SU-DHL-6 (cell line): ENCODE measurements around the gene CEP72.
"Not testable (repeated sequence)": the region's sequence is repeated elsewhere in the genome, so short reads cannot be mapped to it uniquely, and the experiment has no call there.

Experiments used
- H2AFZ ChIP-seq: fragments of 200-600 bp; sonication (generic); 2 replicates; pipeline ENCODE4 v1.6.1; 2014; ENCODE audit warnings: low read depth, mild to moderate bottlenecking, moderate library complexity, mixed read lengths, antibody characterized with exemption, low read length; ENCODE audit not compliant: severe bottlenecking
- H3F3A ChIP-seq: fragments of 200-600 bp; shearing (Covaris generic); 2 replicates; pipeline ENCODE4 v1.6.0; 2016; ENCODE audit warnings: antibody characterized with exemption, mild to moderate bottlenecking; ENCODE audit not compliant: insufficient read depth
- H3K27ac ChIP-seq: fragments of 200-600 bp; sonication (generic); 2 replicates; pipeline ENCODE4 v1.5.1; 2016; ENCODE audit warnings: low read depth, mild to moderate bottlenecking, low read length, moderate library complexity, mixed read lengths
- H3K27me3 ChIP-seq: fragments of 200-600 bp; sonication (generic), shearing (Covaris generic); 2 replicates; pipeline ENCODE4 v1.6.0; 2014; ENCODE audit warnings: mild to moderate bottlenecking, low read length
- H3K36me3 ChIP-seq: fragments of 200-600 bp; sonication (generic); 2 replicates; pipeline ENCODE4 v1.6.1; 2014; ENCODE audit warnings: mild to moderate bottlenecking, low read length, mixed read lengths
- H3K4me2 ChIP-seq: fragments of 300-600, 200-600 bp; shearing (Covaris generic), sonication (generic); 2 replicates; pipeline ENCODE4 v1.6.0; 2014; ENCODE audit warnings: low read length, low read depth, mild to moderate bottlenecking; ENCODE audit not compliant: poor library complexity, severe bottlenecking
- H3K4me3 ChIP-seq: fragments of 200-600 bp; sonication (generic); 2 replicates; pipeline ENCODE4 v1.5.1; 2014; ENCODE audit warnings: antibody characterized with exemption, low read length, mild to moderate bottlenecking, mixed read lengths; ENCODE audit not compliant: insufficient read depth, poor library complexity, severe bottlenecking
- H3K79me2 ChIP-seq: fragments of 200-600 bp; sonication (generic); 2 replicates; pipeline ENCODE4 v1.6.1; 2014; ENCODE audit warnings: mild to moderate bottlenecking, low read length, moderate library complexity; ENCODE audit not compliant: insufficient read depth
- H3K9ac ChIP-seq: fragments of 200-600 bp; sonication (generic); 2 replicates; pipeline ENCODE4 v1.7.0; 2014; ENCODE audit warnings: mild to moderate bottlenecking, low read length
- H3K9me2 ChIP-seq: fragments of 200-600 bp; sonication (generic); replicated peaks from 2 replicates; pipeline ENCODE4 v1.6.1; 2014; ENCODE audit warnings: low read length; ENCODE audit not compliant: insufficient read depth
- H3K9me3 ChIP-seq: fragments of 200-600 bp; sonication (generic); 2 replicates; pipeline ENCODE4 v1.6.1; 2014; ENCODE audit warnings: low read length, mixed read lengths; ENCODE audit not compliant: insufficient read depth
- H4K20me1 ChIP-seq: fragments of 200-600 bp; sonication (generic); 2 replicates; pipeline ENCODE4 v1.6.1; 2014; ENCODE audit warnings: low read depth, mild to moderate bottlenecking, antibody characterized with exemption, low read length, moderate library complexity, mixed read lengths
- EZH2phosphoT487 ChIP-seq: fragments of 200-600 bp; sonication (generic), shearing (Covaris generic); conservative IDR thresholded peaks from 2 replicates; pipeline ENCODE4 v1.6.1; 2018; ENCODE audit warnings: mild to moderate bottlenecking, antibody characterized with exemption, low read length, moderate library complexity, mixed read lengths
- TF ChIP-seq, protein P1 (sequence below): fragments of 200-600 bp; sonication (generic); IDR thresholded peaks from one replicate; pipeline ENCODE4 v1.5.1; 2017; ENCODE audit warnings: antibody characterized with exemption, mild to moderate bottlenecking, low read length, moderate library complexity; ENCODE audit not compliant: insufficient read depth, poor library complexity, severe bottlenecking

CEP72 gene

DNA sequence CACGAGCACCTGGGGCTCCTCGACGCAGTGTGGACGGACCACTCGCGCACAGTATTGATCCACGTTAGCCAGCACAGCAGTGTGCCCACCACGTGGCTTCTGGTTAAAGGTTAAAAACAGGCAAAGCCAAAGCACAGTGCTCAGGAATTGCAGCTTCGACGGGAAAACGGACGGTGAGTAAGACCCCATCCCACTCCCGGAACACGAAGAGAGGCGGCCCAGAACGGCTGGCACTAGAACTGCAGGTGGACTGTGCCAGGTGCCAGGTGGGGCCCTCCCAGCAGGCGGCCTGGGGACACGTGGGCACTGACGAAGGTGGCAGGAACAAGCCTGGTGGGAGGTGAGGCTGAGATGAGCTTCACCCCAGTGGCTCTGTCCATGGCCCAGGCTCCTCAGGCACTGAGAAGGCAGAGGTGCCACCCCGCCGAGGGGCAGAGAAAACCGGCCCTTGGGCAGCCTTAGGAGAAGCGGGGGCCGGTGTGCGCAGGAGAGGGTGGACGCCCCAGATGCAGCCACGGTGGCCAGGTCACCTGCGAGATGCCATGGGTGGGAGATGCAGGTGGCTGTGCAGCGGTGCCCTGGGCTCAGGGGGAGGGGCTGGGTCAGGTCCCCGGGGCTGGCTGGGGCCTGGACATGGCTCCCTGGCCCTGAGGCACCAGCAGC, 76.3 kb downstream of the CEP72 start:
- not testable (repeated sequence) for H3K27ac ChIP-seq, H3F3A ChIP-seq, H3K9me2 ChIP-seq, H3K4me3 ChIP-seq, H3K27me3 ChIP-seq, H2AFZ ChIP-seq, H3K9ac ChIP-seq, H3K4me2 ChIP-seq, H3K36me3 ChIP-seq, H3K79me2 ChIP-seq, H3K9me3 ChIP-seq, H4K20me1 ChIP-seq

DNA sequence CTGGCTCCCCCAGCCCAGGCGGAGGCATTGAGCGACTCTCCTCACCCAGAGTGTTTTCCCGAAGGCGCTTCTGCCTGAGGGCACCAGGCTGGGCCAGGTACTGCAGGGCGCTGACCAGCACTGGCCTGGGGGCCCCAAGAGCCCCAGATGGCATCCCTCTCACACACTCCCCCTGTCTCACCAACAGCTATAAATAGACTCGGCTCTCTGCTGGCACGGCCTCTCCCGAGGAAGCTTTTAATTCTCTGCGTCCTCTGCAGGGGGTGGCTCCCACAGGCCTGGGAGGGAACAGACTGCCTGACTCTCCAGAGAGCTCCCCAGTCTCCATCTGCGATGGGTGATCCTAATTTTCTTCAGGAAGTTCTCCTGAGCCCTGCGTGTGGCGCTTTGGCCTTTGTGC, 78.2 kb downstream of the CEP72 start:
- H3K27ac ChIP-seq, H3F3A ChIP-seq, H3K79me2 ChIP-seq, H3K9me2 ChIP-seq, H3K4me3 ChIP-seq, H3K27me3 ChIP-seq, H3K9me3 ChIP-seq, H3K4me2 ChIP-seq, H4K20me1 ChIP-seq, H2AFZ ChIP-seq, H3K36me3 ChIP-seq, H3K9ac ChIP-seq: not testable (repeated sequence)

DNA sequence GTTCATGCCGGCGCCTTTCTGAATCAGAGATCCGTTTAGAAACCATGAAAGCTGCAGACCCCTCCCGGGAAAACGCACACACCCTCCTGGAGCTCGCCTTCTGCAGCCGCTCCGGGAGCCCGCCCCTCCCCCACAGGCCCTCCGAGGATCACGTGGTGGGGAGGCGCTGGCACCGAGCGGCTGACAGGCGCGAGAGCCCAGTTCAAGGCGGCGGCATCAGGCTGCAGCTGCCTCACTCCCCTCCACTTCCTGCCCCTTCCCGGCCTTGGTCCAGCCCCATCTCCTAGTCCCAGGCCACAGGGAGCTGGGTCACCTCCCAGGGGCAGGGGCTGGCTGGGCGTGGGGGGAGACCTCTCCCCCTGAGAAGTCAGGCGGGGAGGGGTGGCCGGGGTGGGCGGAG, 78.9 kb downstream of the CEP72 start:
- H4K20me1 ChIP-seq, H2AFZ ChIP-seq, H3F3A ChIP-seq, H3K4me3 ChIP-seq, H3K79me2 ChIP-seq, H3K27ac ChIP-seq, H3K27me3 ChIP-seq, H3K9ac ChIP-seq, H3K36me3 ChIP-seq, H3K9me3 ChIP-seq, H3K4me2 ChIP-seq, H3K9me2 ChIP-seq: not testable (repeated sequence)

DNA sequence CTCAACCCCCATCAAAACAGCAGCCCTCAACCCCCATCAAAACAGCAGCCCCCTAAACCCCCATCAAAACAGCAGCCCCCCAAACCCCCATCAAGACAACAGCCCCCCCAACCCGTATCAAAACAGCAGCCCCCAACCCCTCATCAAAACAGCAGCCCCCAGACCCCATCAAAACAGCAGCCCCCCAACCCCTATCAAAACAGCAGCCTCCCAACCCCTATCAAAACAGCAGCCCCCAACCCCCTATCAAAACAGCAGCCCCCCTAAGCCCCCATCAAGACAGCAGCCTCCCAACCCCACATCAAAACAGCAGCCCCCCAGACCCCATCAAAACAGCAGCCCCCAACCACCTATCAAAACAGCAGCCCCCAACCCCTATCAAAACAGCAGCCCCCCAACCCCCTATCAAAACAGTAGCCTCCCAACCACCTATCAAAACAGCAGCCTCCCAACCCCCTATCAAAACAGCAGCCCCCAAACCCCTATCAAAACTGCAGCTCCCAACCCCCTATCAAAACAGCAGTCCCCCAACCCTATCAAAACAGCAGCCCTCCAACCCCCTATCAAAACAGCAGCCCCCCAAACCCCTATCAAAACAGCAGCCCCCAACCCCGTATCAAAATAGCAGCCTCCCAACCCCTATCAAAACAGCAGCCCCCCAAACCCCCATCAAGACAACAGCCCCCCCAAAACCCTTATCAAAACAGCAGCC, 79.8 kb downstream of the CEP72 start:
- TF ChIP-seq, protein P1, sequence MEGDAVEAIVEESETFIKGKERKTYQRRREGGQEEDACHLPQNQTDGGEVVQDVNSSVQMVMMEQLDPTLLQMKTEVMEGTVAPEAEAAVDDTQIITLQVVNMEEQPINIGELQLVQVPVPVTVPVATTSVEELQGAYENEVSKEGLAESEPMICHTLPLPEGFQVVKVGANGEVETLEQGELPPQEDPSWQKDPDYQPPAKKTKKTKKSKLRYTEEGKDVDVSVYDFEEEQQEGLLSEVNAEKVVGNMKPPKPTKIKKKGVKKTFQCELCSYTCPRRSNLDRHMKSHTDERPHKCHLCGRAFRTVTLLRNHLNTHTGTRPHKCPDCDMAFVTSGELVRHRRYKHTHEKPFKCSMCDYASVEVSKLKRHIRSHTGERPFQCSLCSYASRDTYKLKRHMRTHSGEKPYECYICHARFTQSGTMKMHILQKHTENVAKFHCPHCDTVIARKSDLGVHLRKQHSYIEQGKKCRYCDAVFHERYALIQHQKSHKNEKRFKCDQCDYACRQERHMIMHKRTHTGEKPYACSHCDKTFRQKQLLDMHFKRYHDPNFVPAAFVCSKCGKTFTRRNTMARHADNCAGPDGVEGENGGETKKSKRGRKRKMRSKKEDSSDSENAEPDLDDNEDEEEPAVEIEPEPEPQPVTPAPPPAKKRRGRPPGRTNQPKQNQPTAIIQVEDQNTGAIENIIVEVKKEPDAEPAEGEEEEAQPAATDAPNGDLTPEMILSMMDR, result no peak
- no peak for TF ChIP-seq EZH2phosphoT487
- Histone ChIP-seq H3K4me2 (peak overlapping the region; percentile 29), H3K9ac (no peak overlapping the region)

DNA sequence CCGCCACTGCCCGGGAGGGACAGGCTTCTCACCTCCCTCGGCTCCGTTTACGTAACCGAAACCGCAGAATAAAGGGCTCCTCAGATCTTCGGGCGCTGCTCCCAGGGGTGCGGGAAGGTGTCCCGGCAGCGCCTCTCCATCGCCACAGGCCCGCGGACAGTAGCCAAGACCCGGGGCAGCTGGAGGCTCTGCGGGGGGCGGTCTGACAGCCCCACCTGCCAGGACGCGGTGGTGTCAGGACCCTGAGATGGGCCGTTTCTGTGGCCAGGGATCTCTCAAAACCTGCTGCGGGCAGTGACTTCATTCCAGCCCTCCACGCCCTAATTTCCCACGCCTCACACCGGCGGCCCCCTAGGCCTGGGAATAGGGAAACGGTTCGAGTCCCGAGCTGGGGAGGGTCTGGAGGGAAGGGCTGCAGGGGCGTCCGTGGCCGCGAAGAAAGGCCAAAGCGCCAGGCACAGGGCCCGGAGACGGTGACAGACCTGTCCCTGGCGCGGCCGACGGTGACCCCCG, 80.4 kb downstream of the CEP72 start:
- H3K4me3 ChIP-seq, result not testable (repeated sequence)
- H3K4me2 ChIP-seq, result peak overlapping the region; percentile 29

More for the DNA sequence above, 79.8 kb downstream of the CEP72 start:
- Histone ChIP-seq H3K27me3 (no peaks in the 10 kb centered on the region), H2AFZ (no peak overlapping the region), H3F3A (no peaks in the 10 kb centered on the region), H3K79me2 (no peaks in the 10 kb centered on the region), H3K27ac (no peak overlapping the region), H3K9me2 (no peaks in the 10 kb centered on the region), H3K9me3 (no peaks in the 10 kb centered on the region), H3K4me3 (no peak overlapping the region), H3K36me3 (no peaks in the 10 kb centered on the region), H4K20me1 (no peaks in the 10 kb centered on the region)

DNA sequence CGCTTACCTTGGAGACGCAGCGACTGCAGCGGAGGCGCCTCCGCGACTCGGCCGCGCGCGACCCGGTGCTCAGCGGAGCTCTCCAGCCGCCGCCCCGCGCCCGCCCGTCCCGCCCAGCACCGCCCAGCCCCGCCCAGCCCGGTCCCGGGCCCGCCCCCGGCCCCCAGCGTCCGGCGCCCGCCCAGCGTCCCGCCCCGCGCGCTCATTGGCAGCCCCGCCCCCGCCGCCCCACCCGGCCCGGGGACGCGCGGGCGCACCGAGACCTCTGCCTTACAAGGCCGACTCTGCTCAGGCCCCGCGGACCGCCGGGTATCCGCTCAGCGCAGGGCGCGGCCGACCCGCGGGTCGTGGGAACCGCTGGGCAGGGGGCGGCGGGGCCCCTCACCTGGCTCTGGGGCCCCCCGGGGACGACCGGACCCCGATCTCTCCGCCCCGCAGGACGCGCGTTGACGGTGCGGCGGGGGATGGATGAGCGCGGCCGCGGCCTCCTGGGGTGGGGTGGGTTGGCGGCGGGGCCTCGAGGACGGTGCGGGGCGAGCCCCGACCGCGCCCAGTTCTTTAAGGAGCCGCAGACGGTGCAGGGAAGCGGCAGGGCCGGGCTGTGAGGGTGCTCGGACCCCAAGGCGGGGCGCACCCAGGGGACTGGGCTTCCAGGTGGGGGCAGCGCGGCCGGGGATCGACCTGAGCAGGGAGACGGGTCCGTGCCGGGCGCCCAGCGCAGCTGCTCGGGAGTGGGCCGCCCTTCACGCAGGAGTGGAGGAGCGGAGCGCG, 81.3 kb downstream of the CEP72 start, which contains the start of gene TPPP:
Gene TPPP (minus strand): TSS at position 82 of the 771 bp plus-strand sequence. CDS start 15,292 bp downstream, outside the sequence.
- H2AFZ ChIP-seq, H3K9me3 ChIP-seq, H4K20me1 ChIP-seq, H3K4me3 ChIP-seq, H3K79me2 ChIP-seq, H3K27ac ChIP-seq, H3K27me3 ChIP-seq, H3K9me2 ChIP-seq, H3F3A ChIP-seq, H3K36me3 ChIP-seq: not testable (repeated sequence)
- H3K4me2 ChIP-seq, result peak within 1 kb of the TSS; percentile 43
- 0 out of 2 replicates have a peak within 1 kb of the TSS, but pooled peaks have one; percentile 24 for H3K9ac ChIP-seq

More for the DNA sequence above, 80.4 kb downstream of the CEP72 start:
- H3K27ac ChIP-seq, H3K9me2 ChIP-seq, H4K20me1 ChIP-seq, H3F3A ChIP-seq, H3K79me2 ChIP-seq, H3K9me3 ChIP-seq, H3K36me3 ChIP-seq, H3K27me3 ChIP-seq, H2AFZ ChIP-seq: not testable (repeated sequence)
- H3K9ac ChIP-seq, result 0 out of 2 replicates have a peak overlapping the region, but pooled peaks have one; percentile 24
